Bronchial epithelial cell (primary cell): ENCODE data around the gene GRAMD1A. TPM values are rescaled to one million over a fixed set of nuclear protein-coding genes. Genes with fewer than 3 reads are reported as not detected.
"Not testable (repeated sequence)": the region's sequence is repeated elsewhere in the genome, so short reads cannot be mapped to it uniquely, and the experiment has no call there.

Experiments used
- DNase-seq: peaks from one replicate; pipeline ENCODE4 v3.0.0-alpha.2; 2010; ENCODE audit warnings: low read depth
- FAIRE-seq: peaks from 2 replicates; lab custom pipeline; 2011; peaks lifted over from hg19 to GRCh38; lab: Jason Lieb, UNC
- H3K27me3 ChIP-seq: 2 replicates; pipeline ENCODE4 v1.5.1; 2011; ENCODE audit warnings: low read length; ENCODE audit not compliant: control insufficient read depth, insufficient read depth
- H3K36me3 ChIP-seq: 2 replicates; pipeline ENCODE4 v1.5.1; 2011; ENCODE audit warnings: low read length; ENCODE audit not compliant: control insufficient read depth, insufficient read depth
- H3K4me3 ChIP-seq: 2 replicates; pipeline ENCODE4 v1.5.1; 2011; ENCODE audit warnings: mild to moderate bottlenecking, low read depth, low read length, control low read depth
- total RNA-seq: library from RNA; depleted of rRNA; stranded (reverse); fragments of >200 nt; gene quantifications from 2 replicates; pipeline ENCODE4 v1.2.1, GENCODE V29; 2014
- TF ChIP-seq, protein P1 (sequence below): IDR thresholded peaks from 2 replicates; pipeline ENCODE4 v1.5.1; 2011; ENCODE audit warnings: mild to moderate bottlenecking, moderate library complexity, low read length, control low read depth, inconsistent platforms; ENCODE audit not compliant: insufficient read depth, severe bottlenecking

The GRAMD1A gene
- total RNA-seq, 1 donor from 2014 or later, result 7.9 TPM

DNA sequence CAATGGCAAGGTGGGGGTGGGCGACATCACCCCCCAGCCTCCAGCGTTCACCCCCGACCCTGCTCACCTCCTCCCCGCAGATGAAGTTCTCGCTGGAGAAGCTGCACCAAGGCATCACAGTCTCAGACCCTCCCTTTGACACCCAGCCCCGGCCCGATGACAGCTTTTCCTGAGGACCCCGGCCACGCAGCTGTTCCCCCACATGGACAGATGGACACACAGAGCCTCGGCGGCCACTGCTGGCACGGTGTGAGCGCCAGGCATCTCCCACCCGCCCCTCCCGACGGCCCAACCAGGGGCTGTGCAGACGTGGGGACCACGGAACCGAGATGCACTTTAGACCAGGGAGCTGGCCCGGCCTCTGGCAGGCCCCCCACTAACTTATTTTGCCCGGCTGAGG, 25.8 kb downstream of the GRAMD1A start:
- H3K4me3 ChIP-seq, result no peak overlapping the region
- no peak for DNase-seq

DNA sequence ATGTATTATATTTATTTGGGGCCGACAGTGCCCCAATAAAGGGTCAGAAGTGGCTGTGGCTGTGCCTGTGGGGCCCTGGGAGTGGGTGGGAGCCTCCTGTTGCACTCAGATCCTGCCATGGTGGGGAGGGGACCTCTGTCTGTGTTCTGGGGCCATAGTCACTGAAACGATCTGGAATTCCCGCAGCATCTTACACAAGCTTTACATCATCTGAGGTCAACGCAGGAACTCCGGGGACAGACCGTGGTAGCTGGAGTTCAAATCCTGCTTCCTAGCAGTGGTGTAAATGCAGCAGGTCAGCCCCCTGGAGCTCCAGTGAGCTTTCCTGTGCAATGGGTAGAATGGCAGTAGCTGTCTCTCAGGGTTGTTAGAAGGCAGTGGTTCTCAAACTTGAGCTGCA, 26.3 kb downstream of the GRAMD1A start:
- peaks cover 2% of the 10 kb centered on the region for H3K27me3 ChIP-seq
- peaks cover 14% of the 10 kb centered on the region for H3K36me3 ChIP-seq
- DNase-seq (no peak), FAIRE-seq (no peak)
- TF ChIP-seq, protein P1, sequence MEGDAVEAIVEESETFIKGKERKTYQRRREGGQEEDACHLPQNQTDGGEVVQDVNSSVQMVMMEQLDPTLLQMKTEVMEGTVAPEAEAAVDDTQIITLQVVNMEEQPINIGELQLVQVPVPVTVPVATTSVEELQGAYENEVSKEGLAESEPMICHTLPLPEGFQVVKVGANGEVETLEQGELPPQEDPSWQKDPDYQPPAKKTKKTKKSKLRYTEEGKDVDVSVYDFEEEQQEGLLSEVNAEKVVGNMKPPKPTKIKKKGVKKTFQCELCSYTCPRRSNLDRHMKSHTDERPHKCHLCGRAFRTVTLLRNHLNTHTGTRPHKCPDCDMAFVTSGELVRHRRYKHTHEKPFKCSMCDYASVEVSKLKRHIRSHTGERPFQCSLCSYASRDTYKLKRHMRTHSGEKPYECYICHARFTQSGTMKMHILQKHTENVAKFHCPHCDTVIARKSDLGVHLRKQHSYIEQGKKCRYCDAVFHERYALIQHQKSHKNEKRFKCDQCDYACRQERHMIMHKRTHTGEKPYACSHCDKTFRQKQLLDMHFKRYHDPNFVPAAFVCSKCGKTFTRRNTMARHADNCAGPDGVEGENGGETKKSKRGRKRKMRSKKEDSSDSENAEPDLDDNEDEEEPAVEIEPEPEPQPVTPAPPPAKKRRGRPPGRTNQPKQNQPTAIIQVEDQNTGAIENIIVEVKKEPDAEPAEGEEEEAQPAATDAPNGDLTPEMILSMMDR, result no peak
- H3K4me3 ChIP-seq, result no peak overlapping the region

More for the DNA sequence above, 25.8 kb downstream of the GRAMD1A start:
- FAIRE-seq, result no peak
- peaks cover 15% of the 10 kb centered on the region for H3K36me3 ChIP-seq
- no peaks in the 10 kb centered on the region for H3K27me3 ChIP-seq
- TF ChIP-seq, protein P1, result no peak

DNA sequence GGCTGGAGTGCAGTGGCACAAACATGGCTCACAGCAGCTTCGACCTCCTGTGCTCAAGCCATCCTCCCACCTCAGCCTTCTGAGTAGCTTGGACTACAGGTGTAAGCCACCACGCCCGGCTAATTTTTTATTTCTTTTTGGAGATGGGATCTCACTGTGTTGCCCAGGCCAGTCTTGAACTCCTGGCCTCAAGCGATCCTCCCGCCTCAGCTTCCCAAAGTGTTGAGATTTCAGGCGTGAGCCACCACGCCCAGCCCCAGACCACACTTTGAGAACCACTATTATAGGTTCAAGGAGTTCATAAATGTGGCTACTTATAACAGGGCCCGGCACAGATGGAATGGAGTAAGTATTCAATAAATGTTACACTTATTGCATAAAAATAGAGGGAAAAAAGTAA, 26.9 kb downstream of the GRAMD1A start:
- no peak overlapping the region for H3K4me3 ChIP-seq
- TF ChIP-seq, protein P1, result no peak
- no peak for FAIRE-seq
- H3K36me3 ChIP-seq, result peaks cover 12% of the 10 kb centered on the region
- peaks cover 7% of the 10 kb centered on the region for H3K27me3 ChIP-seq
- DNase-seq, result no peak

DNA sequence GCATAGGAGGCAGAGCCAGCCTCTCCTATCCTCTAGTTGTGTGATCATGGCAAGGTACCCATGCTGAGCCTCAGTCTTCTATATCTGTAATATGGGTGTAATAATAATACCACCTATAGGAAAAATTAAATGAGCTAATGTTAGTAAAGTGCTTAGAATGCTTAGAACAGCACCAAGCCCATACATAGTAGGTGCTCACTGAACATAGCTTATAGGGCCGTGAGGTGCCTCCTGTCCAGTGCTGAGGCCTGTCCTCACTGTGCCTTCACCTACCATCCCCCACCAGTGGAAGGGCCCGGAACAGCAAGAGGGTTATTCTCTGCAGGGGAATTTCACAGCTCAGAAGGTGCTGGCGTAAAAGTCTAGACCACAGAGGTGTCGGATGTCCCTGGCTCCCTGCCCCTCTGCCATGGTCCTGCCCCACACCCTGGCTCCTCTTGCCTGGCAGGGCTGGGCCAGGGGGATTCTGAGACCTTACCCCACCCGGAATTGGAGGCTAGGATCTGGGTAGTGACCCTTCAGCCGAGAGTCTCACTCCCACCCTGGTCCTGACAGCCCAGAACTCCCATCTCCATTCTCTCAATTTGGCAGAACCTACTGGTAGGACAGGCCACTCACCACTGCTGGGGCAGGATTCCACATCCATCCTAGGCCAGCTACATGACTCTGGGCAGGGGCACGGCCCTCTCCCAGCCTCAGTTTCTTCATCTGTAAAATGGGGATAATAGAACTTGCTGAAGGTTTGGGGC, 27.9 kb downstream of the GRAMD1A start:
- TF ChIP-seq, protein P1, result no peak
- peaks cover 12% of the 10 kb centered on the region for H3K27me3 ChIP-seq
- H3K4me3 ChIP-seq, result no peak overlapping the region
- peaks cover 12% of the 10 kb centered on the region for H3K36me3 ChIP-seq
- DNase-seq, result no peak
- no peak for FAIRE-seq

DNA sequence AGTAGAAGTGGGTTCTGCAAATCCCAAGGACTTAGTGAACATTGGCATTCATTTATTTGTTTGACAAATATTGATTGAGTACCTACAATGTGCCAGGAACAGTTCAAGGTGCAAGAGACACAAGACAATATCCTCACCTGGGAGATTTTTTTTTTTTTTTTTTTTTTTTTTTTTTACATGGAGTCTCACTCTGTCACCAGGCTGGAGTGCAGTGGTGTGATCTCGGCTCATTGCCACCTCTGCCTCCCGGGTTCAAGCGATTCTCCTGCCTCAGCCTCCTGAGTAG, 28.4 kb downstream of the GRAMD1A start:
- H3K36me3 ChIP-seq, FAIRE-seq, DNase-seq, H3K4me3 ChIP-seq: not testable (repeated sequence)
- peaks cover 12% of the 10 kb centered on the region for H3K27me3 ChIP-seq

DNA sequence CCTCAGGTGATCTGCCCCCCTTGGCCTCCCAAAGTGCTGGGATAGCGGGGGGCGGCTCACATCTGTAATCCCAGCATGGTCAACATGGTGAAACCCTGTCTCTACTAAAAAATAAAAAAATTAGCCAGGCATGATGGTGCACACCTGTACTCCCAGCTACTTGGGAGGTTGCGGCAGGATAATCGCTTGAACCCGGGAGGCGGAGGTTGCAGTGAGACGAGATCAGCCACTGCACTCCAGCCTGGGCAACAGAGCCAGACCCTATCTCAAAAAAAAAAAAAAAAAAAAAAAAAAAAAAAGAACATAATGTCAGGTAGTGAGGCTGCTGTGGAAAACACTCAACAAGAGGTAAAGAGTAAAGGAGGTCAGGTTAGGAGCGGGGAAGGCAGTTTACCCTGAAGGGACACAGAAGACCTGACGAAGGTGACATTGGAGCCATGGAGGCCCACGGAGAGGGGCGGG, 29.2 kb downstream of the GRAMD1A start:
- peaks cover 12% of the 10 kb centered on the region for H3K27me3 ChIP-seq
- not testable (repeated sequence) for DNase-seq, FAIRE-seq, H3K4me3 ChIP-seq, H3K36me3 ChIP-seq
